BJ (cell line): ENCODE data around the gene ENAM. TPM values are rescaled to one million over a fixed set of nuclear protein-coding genes. Genes with fewer than 3 reads are reported as not detected.
"Not testable (repeated sequence)": the region's sequence is repeated elsewhere in the genome, so short reads cannot be mapped to it uniquely, and the experiment has no call there.

Source experiments
- CTCF ChIA-PET: fragments of 350-600 bp; formaldehyde crosslinking; extraction: SDS; loops from one replicate; lab custom pipeline; 2021; ENCODE audit warnings: antibody characterized with exemption, inconsistent platforms; lab: Yijun Ruan, JAX
- POLR2A ChIA-PET: fragments of 300-600 bp; sonication (Branson Sonifier 250); formaldehyde crosslinking; extraction: SDS; loops from one replicate; lab custom pipeline; 2021; ENCODE audit warnings: antibody characterized with exemption; lab: Charles Lee
- DNase-seq: peaks from one replicate; pipeline ENCODE4 v3.0.0-alpha.2; 2011; ENCODE audit warnings: low read depth
- H3K27me3 ChIP-seq: 2 replicates; pipeline ENCODE4 v1.6.0; 2011; ENCODE audit warnings: low read length; ENCODE audit not compliant: control insufficient read depth, insufficient read depth
- H3K36me3 ChIP-seq: 2 replicates; pipeline ENCODE4 v1.5.1; 2011; ENCODE audit warnings: low read length; ENCODE audit not compliant: control insufficient read depth, insufficient read depth
- H3K4me3 ChIP-seq: 2 replicates; pipeline ENCODE4 v1.5.1; 2011; ENCODE audit warnings: low read depth, mild to moderate bottlenecking, control low read depth, low read length
- CTCF ChIP-seq: IDR thresholded peaks from 2 replicates; pipeline ENCODE4 v1.5.1; 2011; ENCODE audit warnings: low read depth, mild to moderate bottlenecking, control low read depth, inconsistent platforms, low read length, moderate library complexity; ENCODE audit not compliant: insufficient read depth
- polyA plus RNA-seq: library from polyadenylated mRNA; depleted of rRNA; stranded (reverse); fragments of >200 nt; gene quantifications from 2 replicates; pipeline ENCODE4 v1.2.3, GENCODE V29; 2011

The ENAM gene
- polyA plus RNA-seq, 1 experiment, result 0.01 TPM

GRCh38 chr4:70681704-70682103 lies 53.2 kb downstream of the ENAM start:
- ChIA-PET POLR2A (no interaction called here), CTCF (no interaction called here)
- DNase-seq, result no peak
- H3K36me3 ChIP-seq, result no peaks in the 10 kb centered on the region
- no peaks in the 10 kb centered on the region for H3K27me3 ChIP-seq
- H3K4me3 ChIP-seq, result no peak overlapping the region
- no peak for TF ChIP-seq CTCF

- CTCF ChIA-PET, H3K4me3 ChIP-seq, POLR2A ChIA-PET, H3K27me3 ChIP-seq, DNase-seq, H3K36me3 ChIP-seq: not testable (repeated sequence)
Measured at GRCh38 chr4:70682142-70682541, 53.6 kb downstream of the ENAM start.

GRCh38 chr4:70687392-70687791 lies 58.8 kb downstream of the ENAM start:
- POLR2A ChIA-PET, result no interaction called here
- TF ChIP-seq CTCF, result no peak
- Histone ChIP-seq H3K4me3 (peak overlapping the region; percentile 86), H3K27me3 (no peaks in the 10 kb centered on the region), H3K36me3 (no peaks in the 10 kb centered on the region)
- CTCF ChIA-PET, result interaction anchor here (0.6 to 1.6 kb wide), 10 partner anchors 10 to 322 kb away, joined by 3 to 9 read pairs (median 4); no protein-coding TSS in a partner anchor
- DNase-seq, result no peak

GRCh38 chr4:70687821-70688794 lies 59.6 kb downstream of the ENAM start, which contains the start of gene UTP3:
Gene UTP3 (plus strand): TSS chr4:70688532. CDS start chr4:70688678, 146 bp downstream.
- DNase-seq, result peak; percentile 98
- ChIA-PET POLR2A (interaction anchor here (0.6 kb wide), 1 partner anchor 39 kb away, joined by 15 read pairs; no protein-coding TSS in a partner anchor), CTCF (interaction anchor here (0.6 to 2.9 kb wide), 19 partner anchors 9 to 321 kb away, joined by 3 to 13 read pairs (median 4); partner anchors contain the start of gene JCHAIN)

GRCh38 chr4:70688795-70689231 lies 60.3 kb downstream of the ENAM start:
- POLR2A ChIA-PET, result interaction anchor here (0.6 kb wide), 1 partner anchor 40 kb away, joined by 15 read pairs; no protein-coding TSS in a partner anchor

More at GRCh38 chr4:70687821-70688794, 59.6 kb downstream of the ENAM start, which contains the start of gene UTP3:
- peak; percentile 98 for TF ChIP-seq CTCF
- H3K4me3 ChIP-seq, result peak within 1 kb of the TSS; percentile 86
- no peaks in the 10 kb centered on the region for H3K36me3 ChIP-seq
- H3K27me3 ChIP-seq, result no peaks in the 10 kb centered on the region

More at GRCh38 chr4:70688795-70689231, 60.3 kb downstream of the ENAM start:
- no peaks in the 10 kb centered on the region for H3K36me3 ChIP-seq
- no peak for TF ChIP-seq CTCF
- no peaks in the 10 kb centered on the region for H3K27me3 ChIP-seq
- H3K4me3 ChIP-seq, result peak overlapping the region; percentile 86
- no peak for DNase-seq
- CTCF ChIA-PET, result interaction anchor here (0.6 to 2.9 kb wide), 12 partner anchors 8 to 149 kb away, joined by 3 to 13 read pairs (median 3); partner anchors contain the start of gene JCHAIN
